Dedifferentiated amniotic fluid mesenchymal stem cell (primary cell): ENCODE results near the gene TMCO1.
A peak's percentile ranks its signal among the peaks of the same experiment; 100 is the strongest.
"Not testable (repeated sequence)": the region's sequence is repeated elsewhere in the genome, so short reads cannot be mapped to it uniquely, and the experiment has no call there.

Experiments used
- DNase-seq: peaks from one replicate; pipeline ENCODE4 v3.0.0-alpha.2; 2016; ENCODE audit errors: extremely low spot score

Gene TMCO1

DNA sequence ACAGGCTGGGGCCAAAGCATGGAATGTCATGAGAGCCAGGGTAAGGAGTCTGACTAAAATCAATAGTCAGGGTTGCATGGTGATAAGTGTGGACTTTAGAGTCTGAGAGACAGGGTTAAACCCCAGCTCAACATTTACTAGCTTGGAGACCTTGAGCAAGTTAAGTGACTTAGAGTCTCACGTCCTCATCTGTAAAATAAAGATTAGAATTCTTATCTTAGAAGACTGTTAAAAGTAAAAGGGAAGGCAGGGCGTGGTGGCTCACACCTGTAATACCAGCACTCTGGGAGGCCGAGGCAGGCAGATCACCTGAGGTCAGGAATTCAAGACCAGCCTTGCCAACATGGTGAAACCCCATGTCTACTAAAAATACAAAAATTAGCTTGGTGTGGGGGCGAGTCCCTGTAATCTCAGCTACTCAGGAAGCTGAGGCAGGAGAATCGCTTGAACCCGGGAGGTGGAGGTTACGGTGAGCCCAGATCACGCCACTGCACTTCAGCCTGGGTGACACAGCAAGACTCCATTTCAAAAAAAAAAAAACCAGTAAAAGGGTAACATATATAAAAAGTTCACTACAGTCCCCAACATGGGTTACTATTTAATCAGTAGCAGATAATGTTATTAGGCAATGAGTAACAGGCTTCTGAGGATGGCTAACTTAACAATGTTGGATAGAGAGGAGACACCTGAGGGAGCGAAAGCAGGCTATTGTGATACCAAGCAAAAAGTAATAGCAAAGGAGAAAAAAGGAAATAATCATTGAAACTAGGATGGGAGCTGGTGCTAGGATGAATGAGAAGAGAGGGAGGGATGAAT is 20.8 kb downstream of the TMCO1 start:
- no peak for DNase-seq

GRCh38 chr1:165744913-165745312 is 23.8 kb downstream of the TMCO1 start:
- DNase-seq, result not testable (repeated sequence)

DNA sequence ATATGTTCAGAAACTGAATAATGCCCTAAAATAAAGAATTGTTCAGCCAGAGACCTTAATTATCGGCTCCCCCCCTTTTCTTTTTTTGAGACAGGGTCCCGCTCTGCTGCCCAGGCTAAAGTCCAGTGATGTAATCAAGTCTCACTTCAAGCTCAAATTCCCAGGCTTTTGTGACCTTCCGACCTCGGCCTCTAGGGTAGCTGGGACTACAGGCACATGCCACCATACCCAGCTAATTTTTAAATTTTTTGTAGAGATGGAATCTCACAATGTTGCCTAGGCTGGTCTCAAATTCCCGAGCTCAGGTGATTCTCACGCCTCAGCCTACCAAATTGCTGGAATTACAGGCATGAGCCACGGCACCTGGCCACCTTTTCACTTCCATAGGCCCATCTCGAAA is 26.5 kb downstream of the TMCO1 start:
- no peak for DNase-seq

GRCh38 chr1:165738794-165739193 is 29.9 kb downstream of the TMCO1 start:
- DNase-seq, result no peak

GRCh38 chr1:165737196-165737595 is 31.5 kb downstream of the TMCO1 start:
- no peak for DNase-seq

GRCh38 chr1:165734906-165735305 is 33.8 kb downstream of the TMCO1 start:
- DNase-seq, result no peak

DNA sequence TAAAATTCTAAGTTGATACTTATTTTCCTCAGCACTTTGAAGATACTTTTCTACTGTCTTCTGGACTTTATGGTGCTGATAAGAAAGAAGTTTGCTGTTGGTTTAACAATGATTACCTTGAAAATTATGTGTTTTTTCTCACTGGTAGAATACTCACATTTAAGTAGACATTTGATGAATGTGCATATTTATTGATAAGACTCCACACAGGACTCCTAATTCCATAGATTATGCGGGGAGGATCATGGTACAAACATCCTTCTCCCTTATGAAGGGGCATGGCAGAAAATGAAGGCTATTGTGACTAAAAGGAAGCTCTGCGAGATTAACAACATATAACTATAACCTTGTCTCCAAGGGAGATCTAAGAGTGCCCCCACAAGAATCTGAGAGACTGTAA is 41.8 kb downstream of the TMCO1 start:
- DNase-seq, result no peak

- DNase-seq, result no peak
Measured at GRCh38 chr1:165726169-165726568, 42.5 kb downstream of the TMCO1 start.

DNA sequence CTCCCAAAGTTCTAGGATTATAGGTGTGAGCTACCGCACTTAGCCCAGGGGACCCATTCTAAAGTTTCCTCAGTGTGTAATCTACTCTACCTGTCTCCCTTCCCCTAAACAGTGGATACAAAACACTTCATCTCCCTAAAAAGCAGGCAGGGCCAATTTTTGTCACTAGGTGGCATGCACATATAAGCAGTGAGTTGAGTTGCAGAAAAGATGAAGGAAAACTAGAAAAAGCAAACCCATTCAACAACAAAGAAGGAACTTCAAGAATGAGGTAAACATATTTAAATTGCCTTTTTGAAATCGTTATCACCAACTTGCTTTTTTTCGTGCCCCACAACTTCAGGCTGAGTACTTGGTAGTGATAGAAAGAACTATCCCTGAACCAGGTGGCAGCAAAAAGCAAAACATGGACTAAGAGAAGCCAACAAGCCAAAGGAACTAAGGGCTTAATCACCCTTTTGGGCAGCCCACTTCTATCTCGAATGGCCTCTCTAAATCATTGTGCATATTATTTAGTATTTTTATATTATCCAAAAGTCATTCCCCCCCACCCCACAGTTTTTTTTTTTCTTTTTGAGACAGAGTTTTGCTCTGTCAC is 50.7 kb downstream of the TMCO1 start:
- peak; percentile 71 for DNase-seq

DNA sequence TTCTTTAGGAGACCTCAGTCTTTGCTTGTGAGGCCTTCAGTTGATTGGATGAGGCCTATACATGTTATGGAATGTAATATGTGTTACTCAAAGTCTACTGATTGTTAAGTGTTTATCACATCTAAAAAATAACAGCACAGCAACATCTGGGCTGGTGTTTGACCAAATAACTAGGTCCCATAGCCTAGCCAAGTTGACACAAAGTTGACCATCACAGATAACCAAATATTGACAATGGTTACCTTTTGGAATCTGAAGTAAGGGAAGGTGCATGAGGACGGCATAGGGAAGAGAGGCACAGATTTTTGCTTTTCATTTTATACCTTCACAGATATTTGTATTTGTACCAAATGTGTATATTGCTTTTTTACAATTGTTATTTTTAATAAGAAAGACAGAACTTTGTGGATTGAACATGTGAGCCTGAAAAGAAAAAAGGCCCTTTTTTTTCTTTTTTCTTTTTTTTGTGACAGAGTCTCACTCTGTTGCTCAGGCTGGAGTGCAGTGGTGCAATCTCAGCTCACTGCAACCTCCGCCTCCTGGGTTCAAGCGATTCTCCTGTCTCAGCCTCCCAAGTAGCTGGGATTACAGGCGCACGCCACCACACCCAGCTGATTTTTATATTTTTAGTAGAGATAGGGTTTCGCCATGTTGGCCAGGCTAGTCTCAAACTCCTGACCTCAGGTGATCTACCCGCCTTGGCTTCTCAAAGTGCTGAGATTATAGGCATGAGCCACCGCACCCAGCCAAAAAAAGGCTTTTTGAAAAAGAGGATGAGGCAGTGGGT is 52.2 kb downstream of the TMCO1 start:
- DNase-seq, result not testable (repeated sequence)

DNA sequence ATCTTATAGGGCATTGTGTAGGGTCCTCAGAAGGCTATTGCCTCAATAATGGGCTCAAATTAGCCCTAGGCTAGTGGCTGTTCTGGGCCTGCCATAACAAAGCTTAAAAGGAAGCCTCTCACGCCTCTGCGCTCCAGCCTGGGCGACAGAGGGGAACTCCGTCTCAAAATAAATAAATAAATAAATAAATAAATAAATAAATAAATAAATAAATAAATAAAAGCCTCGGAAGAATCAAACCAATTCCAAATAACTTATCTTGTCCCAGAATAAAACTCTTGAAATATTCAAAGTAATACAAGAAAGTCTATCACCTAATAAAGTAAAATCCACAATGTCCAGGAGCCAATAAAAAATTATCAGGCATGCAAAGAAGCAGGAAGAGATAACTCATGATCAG is 55.9 kb downstream of the TMCO1 start:
- DNase-seq, result no peak

GRCh38 chr1:165707984-165708706 is 60.5 kb downstream of the TMCO1 start:
- DNase-seq, result no peak

DNA sequence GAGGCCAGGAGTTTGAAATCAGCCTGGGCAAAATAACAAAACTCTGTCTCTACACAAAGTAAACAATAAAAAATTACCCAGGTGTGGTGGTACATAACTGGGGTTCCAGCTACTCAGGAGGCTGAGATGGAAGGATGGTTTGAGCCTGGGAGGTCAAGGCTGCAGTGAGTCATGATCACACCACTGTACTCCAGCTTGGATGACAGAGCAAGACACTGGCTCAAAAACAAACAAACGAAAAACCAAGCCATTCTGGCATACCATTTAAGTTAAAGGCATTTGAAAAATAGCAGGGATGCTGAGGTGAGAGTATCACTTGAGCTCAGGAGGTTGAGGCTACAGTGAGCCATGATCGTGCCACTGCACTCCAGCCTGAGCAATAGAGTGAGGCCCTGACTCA is 65.0 kb downstream of the TMCO1 start:
- DNase-seq, result no peak

- not testable (repeated sequence) for DNase-seq
Measured at GRCh38 chr1:165701922-165702321, 66.7 kb downstream of the TMCO1 start.

DNA sequence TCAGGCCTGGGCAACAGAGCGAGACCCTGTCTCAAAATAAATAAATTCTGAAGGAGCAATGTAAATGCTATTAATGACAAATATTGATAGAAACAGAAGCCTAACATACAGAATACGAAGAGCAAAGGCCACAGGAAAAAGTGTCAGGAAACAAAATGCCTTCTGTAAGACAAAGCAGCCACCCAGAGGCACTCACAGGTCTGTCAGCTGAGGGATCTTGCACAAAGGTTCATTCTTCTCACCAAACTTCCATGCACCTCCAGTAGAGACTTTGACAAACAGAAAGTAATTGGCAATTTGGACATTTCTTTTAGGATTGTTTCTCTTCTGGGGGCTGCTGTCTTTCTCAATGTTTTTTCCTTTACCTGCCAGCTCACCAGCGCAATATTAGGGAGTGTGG is 69.1 kb downstream of the TMCO1 start:
- DNase-seq, result no peak

DNA sequence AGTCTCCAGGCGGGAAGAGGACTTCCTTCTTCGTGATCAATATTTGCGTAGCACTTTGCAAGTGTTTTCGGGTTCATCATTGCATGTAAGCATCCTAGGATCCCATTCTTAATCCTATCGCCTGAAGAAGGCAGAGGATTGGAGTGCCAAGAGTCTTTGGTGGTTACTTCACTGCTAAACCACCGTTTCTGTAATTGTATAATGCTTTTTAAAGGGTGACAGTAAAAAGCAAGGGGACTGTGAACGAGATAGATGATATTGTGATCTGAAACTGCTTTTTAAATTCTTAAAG is 70.0 kb downstream of the TMCO1 start:
- no peak for DNase-seq

- peak; percentile 72 for DNase-seq
Measured at GRCh38 chr1:165697881-165698760, 70.5 kb downstream of the TMCO1 start, which contains the start of gene ALDH9A1. Gene ALDH9A1, minus strand, starts transcription at chr1:165698562. Its CDS starts 4 bp downstream, at chr1:165698558.

- no peak for DNase-seq
Measured at GRCh38 chr1:165697491-165697880, 71.2 kb downstream of the TMCO1 start.

DNA sequence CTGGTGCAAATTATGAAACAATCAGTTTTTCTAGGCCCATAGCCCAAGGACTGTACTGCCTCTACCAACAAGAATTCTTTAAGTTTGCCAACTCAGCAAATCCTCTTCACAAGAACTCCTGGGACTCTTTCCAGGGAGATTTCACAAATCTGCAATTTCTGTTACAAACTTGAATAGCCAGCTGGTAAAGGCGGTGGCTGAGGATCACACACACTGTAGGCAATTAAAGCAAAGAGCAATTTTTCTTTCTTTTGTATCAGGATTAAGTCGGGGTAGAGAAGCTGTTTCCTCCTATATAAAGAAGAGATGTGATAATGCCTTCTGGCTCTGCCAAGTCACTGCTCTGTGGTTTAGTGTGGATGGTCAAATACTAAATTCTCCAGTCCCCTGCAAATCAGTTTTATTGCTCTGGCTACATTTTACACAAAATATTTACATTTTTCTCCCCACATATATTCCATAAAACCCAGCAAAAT is 72.0 kb downstream of the TMCO1 start:
- peak; percentile 94 for DNase-seq

- DNase-seq, result no peak
Measured at GRCh38 chr1:165695031-165695430, 73.6 kb downstream of the TMCO1 start.

DNA sequence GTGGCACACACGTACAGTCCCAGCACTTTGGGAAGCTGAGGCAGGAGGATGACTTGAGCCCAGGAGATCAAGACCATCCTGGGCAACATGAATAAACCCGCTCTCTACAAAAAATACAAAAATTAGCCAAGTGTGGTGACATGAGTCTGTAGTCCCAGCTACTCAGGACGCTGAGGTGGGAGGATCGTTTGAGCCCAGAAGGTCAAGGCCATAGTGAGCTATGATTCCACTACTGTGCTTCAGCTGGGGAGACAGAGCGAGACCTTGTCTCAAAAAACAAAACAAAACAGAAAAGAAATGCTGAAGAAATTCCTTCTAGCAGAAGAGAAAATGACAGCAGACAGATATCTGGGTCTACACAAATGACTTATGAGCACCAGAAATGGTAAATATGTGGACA is 80.6 kb downstream of the TMCO1 start:
- DNase-seq, result no peak
